ENCODE measurements around the gene FAM210B. TPM values are rescaled to one million over a fixed set of nuclear protein-coding genes. Genes with fewer than 3 reads are reported as not detected.

FAM210B gene
- total and polyA plus RNA-seq, 10 donors: 9.4 to 48.4 (median 27.9) TPM

Other genes starting within 250 kb of the FAM210B start
- gene MC3R, start 110.2 kb upstream of the FAM210B start, total RNA-seq: not detected
- not detected for gene MC3R, start 110.2 kb upstream of the FAM210B start, polyA plus RNA-seq
- 10 to 100 TPM in 1 of 7 donors, 1 to 10 TPM in 6; 3.0 to 10.0 (median 7.5) TPM for gene AURKA, start 33.2 kb downstream of the FAM210B start, total RNA-seq
- gene AURKA, start 33.2 kb downstream of the FAM210B start, polyA plus RNA-seq: 1 to 10 TPM; 1.6 to 7.2 (median 5.1) TPM
- gene CSTF1, start 33.7 kb downstream of the FAM210B start, total RNA-seq: 10 to 100 TPM; 24.4 to 45.0 (median 32.9) TPM
- gene CSTF1, start 33.7 kb downstream of the FAM210B start, polyA plus RNA-seq: 10 to 100 TPM in 2 of 3 donors, 1 to 10 TPM in 1; 9.8 to 13.8 (median 10.9) TPM
- 10 to 100 TPM; 10.3 to 15.5 (median 12.5) TPM for gene CASS4, start 53.3 kb downstream of the FAM210B start, total RNA-seq
- 1 to 10 TPM; 1.2 to 1.9 (median 1.6) TPM for gene CASS4, start 53.3 kb downstream of the FAM210B start, polyA plus RNA-seq
- gene RTF2, start 109.7 kb downstream of the FAM210B start, total RNA-seq: 10 to 100 TPM; 50.3 to 89.3 (median 72.7) TPM
- 10 to 100 TPM; 66.2 to 83.9 (median 83.8) TPM for gene RTF2, start 109.7 kb downstream of the FAM210B start, polyA plus RNA-seq
- gene FAM209A, start 165.8 kb downstream of the FAM210B start, total RNA-seq: 1 to 10 TPM in 6 of 7 donors, not detected in 1; 1.2 to 4.3 (median 2.1) TPM
- 1 to 10 TPM in 2 of 3 donors, under 1 TPM in 1; 0.59 to 2.0 (median 1.1) TPM for gene FAM209A, start 165.8 kb downstream of the FAM210B start, polyA plus RNA-seq
- 1 to 10 TPM in 3 of 7 donors, under 1 TPM in 1, not detected in 3; 0.97 to 1.9 (median 1.6) TPM for gene FAM209B, start 174.3 kb downstream of the FAM210B start, total RNA-seq
- 1 to 10 TPM; 1.4 to 5.8 (median 3.3) TPM for gene FAM209B, start 174.3 kb downstream of the FAM210B start, polyA plus RNA-seq